Measurements from ENCODE around the gene BRSK1. TPM values are rescaled to one million over a fixed set of nuclear protein-coding genes. Genes with fewer than 3 reads are reported as not detected.

BRSK1 gene
- total and polyA plus RNA-seq, 2 of the 8 experiments (the other 6 are each of a cell fraction or from before 2014, with no cell fraction given): 27.6 to 32.7 TPM

GRCh38 chr19:55353803-55354697, 70.3 kb downstream of the BRSK1 start:
- Histone ChIP-seq H2AK5ac (ENCODE audit: low read depth, low read length) (no peak overlapping the region), H4K20me1 (replicated peaks in 1 of 2; ENCODE audit: control insufficient read depth in 1 of 2, insufficient read depth in 2 of 2, low read length in 2 of 2) (peaks cover 0 to 10% of the 10 kb centered on the region in 2 experiments), H3K79me2 (ENCODE audit: control insufficient read depth in 1 of 2, insufficient read depth in 2 of 2, low read length in 2 of 2) (no peaks in the 10 kb centered on the region), H2BK120ac (replicated peaks; ENCODE audit: low read depth, low read length) (no peak overlapping the region), H3K23me2 (ENCODE audit: low read depth, low read length) (peaks cover 11% of the 10 kb centered on the region; the same call in 1 of the 2 replicates), H3K4me2 (ENCODE audit: insufficient read depth in 1 of 2, low read depth in 2 of 2, low read length in 2 of 2) (peak overlapping the region; percentile 88 to 96), H4K91ac (replicated peaks; ENCODE audit: insufficient read length, low read length) (no peak overlapping the region), H4K5ac (ENCODE audit: insufficient read length, low read depth, low read length) (no peak overlapping the region), H3K79me1 (ENCODE audit: low read depth, low read length) (no peaks in the 10 kb centered on the region), H4K8ac (ENCODE audit: extremely low read depth, insufficient read depth, low read length) (peak overlapping the region; percentile 16), H3K4me3 (ENCODE audit: extremely low read depth in 1 of 4, insufficient read depth in 2 of 4, low read depth in 3 of 4, low read length in 4 of 4) (peak overlapping the region; percentile 32 to 66 (median 50)), H3K27ac (ENCODE audit: low read depth, low read length) (no peak overlapping the region), H2AFZ (ENCODE audit: low read length) (no peak overlapping the region), H2BK20ac (ENCODE audit: low read length) (no peak overlapping the region), H3K18ac (ENCODE audit: extremely low read depth, low read length) (no peak overlapping the region; the same call in 1 of the 2 replicates), H3K56ac (replicated peaks; ENCODE audit: insufficient read length, low read depth, low read length) (no peak overlapping the region), H3K27me3 (replicated peaks in 1 of 4; ENCODE audit: control insufficient read depth in 3 of 4, extremely low read depth in 1 of 4, insufficient read depth in 3 of 4, low read length in 3 of 4) (peaks cover 17 to 56% (median 44%) of the 10 kb centered on the region in 4 experiments), H2BK15ac (ENCODE audit: low read length) (no peak overlapping the region), H3K36me3 (ENCODE audit: control insufficient read depth in 2 of 4, insufficient read depth in 4 of 4, low read length in 3 of 4) (peaks cover 0 to 11% (median 0%) of the 10 kb centered on the region in 4 experiments; a peak in 1 of 8 replicates), H3K14ac (ENCODE audit: insufficient read length) (no peak overlapping the region), H2BK5ac (ENCODE audit: low read depth, low read length) (no peak overlapping the region), H3K4me1 (replicated peaks in 1 of 4; ENCODE audit: control insufficient read depth in 3 of 4, insufficient read depth in 4 of 4, low read length in 3 of 4) (peaks cover 0 to 27% (median 13%) of the 10 kb centered on the region in 4 experiments; a peak in 6 of 7 replicates), H3K4ac (replicated peaks; ENCODE audit: insufficient read length, low read depth, low read length) (no peak overlapping the region), H3K9ac (replicated peaks in 1 of 4; ENCODE audit: extremely low read depth in 1 of 4, low read depth in 3 of 4, low read length in 3 of 4) (no peak overlapping the region; a peak in 2 of 7 replicates), H3K23ac (ENCODE audit: insufficient read length) (no peak overlapping the region), H3K9me3 (ENCODE audit: insufficient read depth in 2 of 2, low read depth in 1 of 2, low read length in 1 of 2) (no peaks in the 10 kb centered on the region), H2BK12ac (ENCODE audit: low read depth, low read length) (peak overlapping the region; percentile 90; the same call in 1 of the 2 replicates)
- peak in 1 of 2 experiments; percentile 92 for DNase-seq (ENCODE audit: low read depth in 1 of 2, low spot score in 2 of 2)
- POLR2A ChIA-PET (ENCODE audit: partially characterized antibody): interaction anchor here (1.0 to 7.9 kb wide), 12 partner anchors 8 to 71 kb away, joined by 3 to 58 read pairs (median 4); partner anchors contain the start of genes GARIN5B, IL11, KMT5C and TMEM238
- TF ChIP-seq MAFK (IDR thresholded peaks at IDR 0.05; ENCODE audit: low read depth, low read length) (no peak), NRF1 (IDR thresholded peaks at IDR 0.05; ENCODE audit: low read depth, low read length) (no peak), KDM4A (IDR thresholded peaks at IDR 0.05; ENCODE audit: low read depth, low read length, severe bottlenecking) (peak; percentile 52), BACH1 (IDR thresholded peaks at IDR 0.05; ENCODE audit: low read length) (0 out of 2 replicates have a peak, but pooled peaks have one; percentile 27)
- 2% methylated on average over 22 of the region's 72 CpGs; no CpG with 5 or more reads in 1 of the 2 experiments for WGBS, 2 experiments (ENCODE audit: extremely low coverage in 1 of 2, insufficient coverage in 1 of 2, insufficient read length in 1 of 2, insufficient replicate concordance in 2 of 2, low coverage in 1 of 2, low lambda C conversion rate in 2 of 2, missing lambda C conversion rate in 1 of 2)
- FAIRE-seq: no peak
- CTCF ChIA-PET (ENCODE audit: partially characterized antibody): interaction anchor here (1.7 kb wide), 1 partner anchor 70 kb away, joined by 4 read pairs; the partner anchor contains the start of gene BRSK1
